Measurements from ENCODE around the gene BCLAF1.
A peak's percentile ranks its signal among the peaks of the same experiment; 100 is the strongest.

BCLAF1 gene

DNA sequence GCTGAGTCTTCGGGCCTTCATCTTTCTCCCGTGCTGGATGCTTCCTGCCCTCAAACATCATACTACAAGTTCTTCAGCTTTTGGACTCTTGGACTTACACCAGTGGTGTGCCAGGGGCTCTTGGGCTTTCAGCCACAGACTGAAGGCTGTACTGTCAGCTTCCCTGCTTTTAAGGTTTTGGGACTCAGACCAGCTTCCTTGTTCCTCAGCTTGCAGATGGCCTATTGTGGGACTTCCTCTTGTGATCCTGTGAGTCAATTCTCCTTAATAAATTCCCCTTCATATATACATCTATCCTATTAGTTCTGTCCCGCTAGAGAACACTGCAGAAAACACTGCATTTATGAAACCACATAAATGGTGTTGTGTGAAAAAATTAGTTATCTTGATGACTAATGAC lies 13.9 kb upstream of the BCLAF1 start:
- no peak overlapping the region for H4K91ac ChIP-seq (ENCODE audit: low read depth, low read length)
- no peak overlapping the region for H3K27ac ChIP-seq (ENCODE audit: low read depth, low read length)
- no peaks in the 10 kb centered on the region for H3K79me2 ChIP-seq (ENCODE audit: control insufficient read depth, insufficient read depth, low read length, poor library complexity)
- no peak overlapping the region for H3K9ac ChIP-seq (ENCODE audit: low read length)
- H3K18ac ChIP-seq (ENCODE audit: low read length) = no peak overlapping the region
- H2BK12ac ChIP-seq (ENCODE audit: low read length) = no peak overlapping the region
- no peak overlapping the region for H3K4me3 ChIP-seq (ENCODE audit: low read depth, low read length)
- WGBS (ENCODE audit: extremely low coverage, insufficient coverage, insufficient read length) = no CpG with 5 or more reads among the region's 3 CpGs
- H2BK120ac ChIP-seq (ENCODE audit: insufficient read depth, low read length, poor library complexity) = no peak overlapping the region
- H4K8ac ChIP-seq (ENCODE audit: low read depth, low read length) = no peak overlapping the region
- H3K4me2 ChIP-seq (ENCODE audit: low read length) = no peak overlapping the region
- no peaks in the 10 kb centered on the region for H3K9me3 ChIP-seq (ENCODE audit: insufficient read depth, low read depth, low read length)
- no peak overlapping the region for H3K14ac ChIP-seq (ENCODE audit: low read length)
- H2AFZ ChIP-seq (ENCODE audit: insufficient read depth, low read length, poor library complexity) = no peak overlapping the region
- no peak overlapping the region for H4K12ac ChIP-seq (ENCODE audit: low read depth, low read length)
- H3K4ac ChIP-seq (ENCODE audit: low read depth, low read length) = no peak overlapping the region
- H2AK5ac ChIP-seq (ENCODE audit: low read length) = no peak overlapping the region
- H3K23ac ChIP-seq (ENCODE audit: low read length) = no peak overlapping the region
- H3K4me1 ChIP-seq (ENCODE audit: control insufficient read depth in 1 of 2, insufficient read depth in 2 of 2, low read length in 2 of 2) = no peaks in the 10 kb centered on the region
- no peak for DNase-seq
- no peaks in the 10 kb centered on the region for H3K27me3 ChIP-seq (ENCODE audit: insufficient read depth, low read length)
- H3K79me1 ChIP-seq (ENCODE audit: low read length) = no peaks in the 10 kb centered on the region
- no peak overlapping the region for H2BK5ac ChIP-seq (ENCODE audit: low read depth, low read length, poor library complexity)
- H3K36me3 ChIP-seq (ENCODE audit: control insufficient read depth in 1 of 2, insufficient read depth in 2 of 2, low read length in 2 of 2) = no peaks in the 10 kb centered on the region

DNA sequence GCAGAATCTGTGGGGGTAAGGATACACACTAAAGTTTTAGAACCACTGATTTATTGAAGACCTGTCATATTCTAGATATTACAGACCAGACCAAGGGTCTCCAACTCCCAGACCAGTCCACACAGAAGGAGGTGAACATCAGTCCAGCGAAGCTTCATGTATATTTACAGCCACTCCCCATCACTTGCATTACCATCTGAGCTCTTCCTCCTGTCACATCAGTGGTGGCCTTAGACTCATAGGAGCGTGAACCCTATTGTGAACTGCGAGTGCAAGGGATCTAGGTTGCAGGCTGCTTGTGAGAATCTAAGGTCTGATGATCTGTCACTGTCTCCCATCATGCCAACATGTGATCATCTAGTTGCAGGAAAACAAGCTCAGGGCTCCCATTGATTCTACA lies 5.0 kb upstream of the BCLAF1 start:
- no CpG with 5 or more reads among the region's 3 CpGs for WGBS (ENCODE audit: extremely low coverage, insufficient coverage, insufficient read length)
- Histone ChIP-seq H2AFZ (ENCODE audit: insufficient read depth, low read length, poor library complexity) (no peak overlapping the region), H3K4me1 (ENCODE audit: control insufficient read depth in 1 of 2, insufficient read depth in 2 of 2, low read length in 2 of 2) (peaks cover 0 to 3% of the 10 kb centered on the region in 2 experiments)

DNA sequence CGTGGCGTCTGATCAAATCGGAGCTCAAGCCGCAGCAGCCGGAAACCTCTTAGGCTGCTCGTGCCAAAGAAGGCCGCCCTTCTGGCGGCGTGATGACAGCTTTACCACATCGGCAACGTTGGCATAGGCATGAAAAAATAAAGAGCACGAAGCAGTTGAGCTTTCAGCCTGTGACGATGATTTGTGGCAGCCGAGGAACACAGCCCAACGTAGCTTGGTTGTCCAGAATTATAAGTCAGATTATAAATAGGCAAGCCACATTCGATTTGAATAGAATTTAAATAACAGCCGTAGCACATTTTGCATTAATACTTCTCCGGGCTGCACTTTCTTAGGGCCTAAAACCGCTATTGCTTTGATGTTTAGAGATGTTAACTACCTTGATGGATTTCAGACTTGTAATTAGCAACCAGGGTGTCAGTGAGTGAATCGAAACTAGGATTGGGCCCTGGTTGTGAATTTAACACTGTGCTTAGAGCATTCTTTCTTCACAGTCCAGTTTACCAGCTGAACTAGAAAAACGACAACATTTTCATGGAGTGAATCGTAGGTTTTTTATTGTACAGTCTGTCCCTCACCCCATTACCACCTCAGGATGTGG lies 864 bp upstream of the BCLAF1 start:
- Histone ChIP-seq H2BK120ac (ENCODE audit: insufficient read depth, low read length, poor library complexity) (peak overlapping the region; percentile 30), H3K9me3 (ENCODE audit: insufficient read depth, low read depth, low read length) (no peaks in the 10 kb centered on the region), H3K36me3 (ENCODE audit: control insufficient read depth in 1 of 2, insufficient read depth in 2 of 2, low read length in 2 of 2) (peaks cover 0 to 2% of the 10 kb centered on the region in 2 experiments), H3K27ac (ENCODE audit: low read depth, low read length) (peak overlapping the region; percentile 83), H3K23ac (ENCODE audit: low read length) (no peak overlapping the region), H3K4me3 (ENCODE audit: low read depth, low read length) (peak overlapping the region; percentile 70), H3K27me3 (ENCODE audit: insufficient read depth, low read length) (no peaks in the 10 kb centered on the region), H4K91ac (ENCODE audit: low read depth, low read length) (peak overlapping the region; percentile 60), H3K4me2 (ENCODE audit: low read length) (peak overlapping the region; percentile 80), H3K18ac (ENCODE audit: low read length) (peak overlapping the region; percentile 58), H3K4me1 (ENCODE audit: control insufficient read depth in 1 of 2, insufficient read depth in 2 of 2, low read length in 2 of 2) (peaks cover 3 to 5% of the 10 kb centered on the region in 2 experiments), H4K8ac (ENCODE audit: low read depth, low read length) (peak overlapping the region; percentile 94), H2AK5ac (ENCODE audit: low read length) (no peak overlapping the region), H3K14ac (ENCODE audit: low read length) (peak overlapping the region; percentile 73), H2BK12ac (ENCODE audit: low read length) (no peak overlapping the region), H4K12ac (ENCODE audit: low read depth, low read length) (peak overlapping the region; percentile 64), H3K79me1 (ENCODE audit: low read length) (peaks cover 11% of the 10 kb centered on the region), H3K9ac (ENCODE audit: low read length) (peak overlapping the region; percentile 94), H2AFZ (ENCODE audit: insufficient read depth, low read length, poor library complexity) (peak overlapping the region; percentile 46), H3K4ac (ENCODE audit: low read depth, low read length) (no peak overlapping the region), H3K79me2 (ENCODE audit: control insufficient read depth, insufficient read depth, low read length, poor library complexity) (peaks cover 23% of the 10 kb centered on the region), H2BK5ac (ENCODE audit: low read depth, low read length, poor library complexity) (no peak overlapping the region)
- DNase-seq = peak; percentile 45 to 70
- no CpG with 5 or more reads among the region's 22 CpGs for WGBS (ENCODE audit: extremely low coverage, insufficient coverage, insufficient read length)

More for the DNA sequence above, 5.0 kb upstream of the BCLAF1 start:
- H3K4me3 ChIP-seq (ENCODE audit: low read depth, low read length) = no peak overlapping the region
- H3K23ac ChIP-seq (ENCODE audit: low read length) = no peak overlapping the region
- H3K9ac ChIP-seq (ENCODE audit: low read length) = no peak overlapping the region
- H2BK5ac ChIP-seq (ENCODE audit: low read depth, low read length, poor library complexity) = no peak overlapping the region
- no peak overlapping the region for H3K4ac ChIP-seq (ENCODE audit: low read depth, low read length)
- no peak overlapping the region for H2BK120ac ChIP-seq (ENCODE audit: insufficient read depth, low read length, poor library complexity)
- no peaks in the 10 kb centered on the region for H3K9me3 ChIP-seq (ENCODE audit: insufficient read depth, low read depth, low read length)
- no peaks in the 10 kb centered on the region for H3K36me3 ChIP-seq (ENCODE audit: control insufficient read depth in 1 of 2, insufficient read depth in 2 of 2, low read length in 2 of 2)
- H3K79me1 ChIP-seq (ENCODE audit: low read length) = peaks cover 5% of the 10 kb centered on the region
- no peak for DNase-seq
- no peak overlapping the region for H3K14ac ChIP-seq (ENCODE audit: low read length)
- no peak overlapping the region for H4K91ac ChIP-seq (ENCODE audit: low read depth, low read length)
- no peak overlapping the region for H3K18ac ChIP-seq (ENCODE audit: low read length)
- no peak overlapping the region for H4K8ac ChIP-seq (ENCODE audit: low read depth, low read length)
- H4K12ac ChIP-seq (ENCODE audit: low read depth, low read length) = no peak overlapping the region
- H2BK12ac ChIP-seq (ENCODE audit: low read length) = no peak overlapping the region
- no peaks in the 10 kb centered on the region for H3K27me3 ChIP-seq (ENCODE audit: insufficient read depth, low read length)
- no peak overlapping the region for H3K27ac ChIP-seq (ENCODE audit: low read depth, low read length)
- no peak overlapping the region for H2AK5ac ChIP-seq (ENCODE audit: low read length)
- H3K4me2 ChIP-seq (ENCODE audit: low read length) = no peak overlapping the region
- peaks cover 3% of the 10 kb centered on the region for H3K79me2 ChIP-seq (ENCODE audit: control insufficient read depth, insufficient read depth, low read length, poor library complexity)

DNA sequence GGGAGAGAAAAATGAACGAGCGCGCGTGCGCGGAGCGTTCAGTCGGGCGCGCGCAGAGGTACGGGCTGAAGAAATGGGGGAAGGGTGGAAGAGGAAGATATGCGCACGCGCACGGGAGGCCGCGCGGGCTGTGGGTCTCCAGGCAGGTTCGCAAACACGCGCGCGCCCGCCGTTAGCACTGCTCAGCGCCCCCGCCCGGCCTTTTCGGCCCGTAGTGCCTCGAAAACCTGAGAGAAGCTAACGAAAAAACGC lies 393 bp downstream of the BCLAF1 start:
- Histone ChIP-seq H4K8ac (ENCODE audit: low read depth, low read length) (peak overlapping the region; percentile 91), H3K9ac (ENCODE audit: low read length) (peak overlapping the region; percentile 98), H3K27ac (ENCODE audit: low read depth, low read length) (peak overlapping the region; percentile 94), H3K27me3 (ENCODE audit: insufficient read depth, low read length) (no peaks in the 10 kb centered on the region), H3K4me2 (ENCODE audit: low read length) (peak overlapping the region; percentile 94), H3K23ac (ENCODE audit: low read length) (peak overlapping the region; percentile 76), H2BK120ac (ENCODE audit: insufficient read depth, low read length, poor library complexity) (peak overlapping the region; percentile 66), H3K79me2 (ENCODE audit: control insufficient read depth, insufficient read depth, low read length, poor library complexity) (peaks cover 26% of the 10 kb centered on the region), H3K14ac (ENCODE audit: low read length) (peak overlapping the region; percentile 87), H3K18ac (ENCODE audit: low read length) (peak overlapping the region; percentile 47), H4K91ac (ENCODE audit: low read depth, low read length) (peak overlapping the region; percentile 94), H2AK5ac (ENCODE audit: low read length) (peak overlapping the region; percentile 5), H3K4me1 (ENCODE audit: control insufficient read depth in 1 of 2, insufficient read depth in 2 of 2, low read length in 2 of 2) (peaks cover 3 to 5% of the 10 kb centered on the region in 2 experiments), H3K4ac (ENCODE audit: low read depth, low read length) (peak overlapping the region; percentile 82), H2BK5ac (ENCODE audit: low read depth, low read length, poor library complexity) (peak overlapping the region; percentile 73), H2BK12ac (ENCODE audit: low read length) (no peak overlapping the region), H3K79me1 (ENCODE audit: low read length) (peaks cover 11% of the 10 kb centered on the region), H3K4me3 (ENCODE audit: low read depth, low read length) (peak overlapping the region; percentile 93), H3K9me3 (ENCODE audit: insufficient read depth, low read depth, low read length) (no peaks in the 10 kb centered on the region), H2AFZ (ENCODE audit: insufficient read depth, low read length, poor library complexity) (peak overlapping the region; percentile 48), H3K36me3 (ENCODE audit: control insufficient read depth in 1 of 2, insufficient read depth in 2 of 2, low read length in 2 of 2) (peaks cover 0 to 2% of the 10 kb centered on the region in 2 experiments), H4K12ac (ENCODE audit: low read depth, low read length) (peak overlapping the region; percentile 85)
- peak; percentile 94 to 98 for DNase-seq
- no CpG with 5 or more reads among the region's 34 CpGs for WGBS (ENCODE audit: extremely low coverage, insufficient coverage, insufficient read length)
